Measurements from ENCODE around the gene NSD1. TPM values are rescaled to one million over a fixed set of nuclear protein-coding genes. Genes with fewer than 3 reads are reported as not detected.

NSD1 gene
- total and polyA plus RNA-seq, 2 of the 8 experiments (the other 6 are each of a cell fraction or from before 2014, with no cell fraction given): 22.8 to 168 TPM

GRCh38 chr5:177175336-177175735 is 41.8 kb downstream of the NSD1 start:
- no peak overlapping the region for H3K4ac ChIP-seq (replicated peaks; ENCODE audit: insufficient read length, low read depth, low read length)
- H3K23ac ChIP-seq (ENCODE audit: insufficient read length): no peak overlapping the region
- H3K79me2 ChIP-seq (ENCODE audit: control insufficient read depth in 1 of 2, insufficient read depth in 2 of 2, low read length in 2 of 2): peaks cover 3 to 94% of the 10 kb centered on the region in 2 experiments; a peak in 3 of 4 replicates
- H4K20me1 ChIP-seq (replicated peaks in 1 of 2; ENCODE audit: control insufficient read depth in 1 of 2, insufficient read depth in 2 of 2, low read length in 2 of 2): peaks cover 3 to 5% of the 10 kb centered on the region in 2 experiments
- no peaks in the 10 kb centered on the region for H3K23me2 ChIP-seq (ENCODE audit: low read depth, low read length)
- DNase-seq (ENCODE audit: low read depth in 1 of 2, low spot score in 2 of 2): no peak
- H2AFZ ChIP-seq (ENCODE audit: low read length): no peak overlapping the region
- H3K27me3 ChIP-seq (replicated peaks in 1 of 4; ENCODE audit: control insufficient read depth in 3 of 4, extremely low read depth in 1 of 4, insufficient read depth in 3 of 4, low read length in 3 of 4): no peaks in the 10 kb centered on the region
- POLR2A ChIA-PET (ENCODE audit: partially characterized antibody): interaction anchor here (0.6 kb wide), 1 partner anchor 9 kb away, joined by 4 read pairs; no protein-coding TSS in a partner anchor
- no peak overlapping the region for H2BK120ac ChIP-seq (replicated peaks; ENCODE audit: low read depth, low read length)
- TF ChIP-seq SP2 (IDR thresholded peaks at IDR 0.05; ENCODE audit: low read length) (no peak), EZH2 (IDR thresholded peaks at IDR 0.05; ENCODE audit: low read depth, low read length, severe bottlenecking) (no peak), BRCA1 (IDR thresholded peaks at IDR 0.05; ENCODE audit: low read depth, low read length) (no peak), RXRA (IDR thresholded peaks at IDR 0.05; ENCODE audit: insufficient read depth, low read depth, low read length) (no peak), PHF8 (conservative IDR thresholded peaks at IDR 0.05; ENCODE audit: low read depth, low read length) (no peak), GTF2F1 (IDR thresholded peaks at IDR 0.05; ENCODE audit: borderline replicate concordance, low read depth, low read length) (no peak), NRF1 (IDR thresholded peaks at IDR 0.05; ENCODE audit: low read depth, low read length) (no peak), TEAD4 (IDR thresholded peaks at IDR 0.05; ENCODE audit: low read depth, low read length) (no peak), BCL11A (IDR thresholded peaks at IDR 0.05; ENCODE audit: low read depth in 2 of 2, low read length in 2 of 2) (no peak), KDM1A (IDR thresholded peaks at IDR 0.05; ENCODE audit: borderline replicate concordance, low read length) (no peak), TCF12 (IDR thresholded peaks at IDR 0.05; ENCODE audit: low read depth, low read length) (no peak), CEBPB (IDR thresholded peaks at IDR 0.05; ENCODE audit: low read depth, low read length) (no peak)
- no peak overlapping the region for H3K4me2 ChIP-seq (ENCODE audit: insufficient read depth in 1 of 2, low read depth in 2 of 2, low read length in 2 of 2)
- no peaks in the 10 kb centered on the region for H3K9me3 ChIP-seq (ENCODE audit: insufficient read depth in 2 of 2, low read depth in 1 of 2, low read length in 1 of 2)
- H3K18ac ChIP-seq (ENCODE audit: extremely low read depth, low read length): no peak overlapping the region
- no peaks in the 10 kb centered on the region; the same call in 1 of the 2 replicates for H3K79me1 ChIP-seq (ENCODE audit: low read depth, low read length)
- no peak overlapping the region for H3K56ac ChIP-seq (replicated peaks; ENCODE audit: insufficient read length, low read depth, low read length)
- no peak overlapping the region for H2BK15ac ChIP-seq (ENCODE audit: low read length)
- CTCF ChIA-PET (ENCODE audit: partially characterized antibody): interaction anchor here (0.7 kb wide), 1 partner anchor 58 kb away, joined by 6 read pairs; no protein-coding TSS in a partner anchor
- no peak overlapping the region for H2BK20ac ChIP-seq (ENCODE audit: low read length)
- FAIRE-seq: no peak
- H2AK5ac ChIP-seq (ENCODE audit: low read depth, low read length): no peak overlapping the region
- no peak overlapping the region for H4K8ac ChIP-seq (ENCODE audit: extremely low read depth, insufficient read depth, low read length)
- H2BK5ac ChIP-seq (ENCODE audit: low read depth, low read length): no peak overlapping the region
- H4K91ac ChIP-seq (replicated peaks; ENCODE audit: insufficient read length, low read length): no peak overlapping the region
- H3K9ac ChIP-seq (replicated peaks in 1 of 4; ENCODE audit: extremely low read depth in 1 of 4, low read depth in 3 of 4, low read length in 3 of 4): no peak overlapping the region
- no peak overlapping the region for H3K4me3 ChIP-seq (ENCODE audit: extremely low read depth in 1 of 4, insufficient read depth in 2 of 4, low read depth in 3 of 4, low read length in 4 of 4)
- H3K4me1 ChIP-seq (replicated peaks in 1 of 4; ENCODE audit: control insufficient read depth in 3 of 4, insufficient read depth in 4 of 4, low read length in 3 of 4): no peaks in the 10 kb centered on the region
- peaks cover 0 to 3% (median 0%) of the 10 kb centered on the region in 4 experiments; a peak in 3 of 8 replicates for H3K36me3 ChIP-seq (ENCODE audit: control insufficient read depth in 2 of 4, insufficient read depth in 4 of 4, low read length in 3 of 4)
- no peak overlapping the region for H4K5ac ChIP-seq (ENCODE audit: insufficient read length, low read depth, low read length)
- H2BK12ac ChIP-seq (ENCODE audit: low read depth, low read length): no peak overlapping the region
- H3K27ac ChIP-seq (ENCODE audit: low read depth, low read length): no peak overlapping the region
- 94% methylated on average over 4 of the region's 4 CpGs; no CpG with 5 or more reads in 1 of the 2 experiments for WGBS, 2 experiments (ENCODE audit: extremely low coverage in 1 of 2, insufficient coverage in 1 of 2, insufficient read length in 1 of 2, insufficient replicate concordance in 2 of 2, low coverage in 1 of 2, low lambda C conversion rate in 2 of 2, missing lambda C conversion rate in 1 of 2)
- no peak overlapping the region for H3K14ac ChIP-seq (ENCODE audit: insufficient read length)
